BJ (cell line): Measurements from ENCODE around the gene IGFBP5. TPM values are rescaled to one million over a fixed set of nuclear protein-coding genes. Genes with fewer than 3 reads are reported as not detected.

Source experiments
- CTCF ChIA-PET: fragments of 350-600 bp; formaldehyde crosslinking; extraction: SDS; loops from one replicate; lab custom pipeline; 2021; ENCODE audit warnings: antibody characterized with exemption, inconsistent platforms; lab: Yijun Ruan, JAX
- POLR2A ChIA-PET: fragments of 300-600 bp; sonication (Branson Sonifier 250); formaldehyde crosslinking; extraction: SDS; loops from one replicate; lab custom pipeline; 2021; ENCODE audit warnings: antibody characterized with exemption; lab: Charles Lee
- DNase-seq: peaks from one replicate; pipeline ENCODE4 v3.0.0-alpha.2; 2011; ENCODE audit warnings: low read depth
- H3K27me3 ChIP-seq: 2 replicates; pipeline ENCODE4 v1.6.0; 2011; ENCODE audit warnings: low read length; ENCODE audit not compliant: control insufficient read depth, insufficient read depth
- H3K36me3 ChIP-seq: 2 replicates; pipeline ENCODE4 v1.5.1; 2011; ENCODE audit warnings: low read length; ENCODE audit not compliant: control insufficient read depth, insufficient read depth
- H3K4me3 ChIP-seq: 2 replicates; pipeline ENCODE4 v1.5.1; 2011; ENCODE audit warnings: low read depth, mild to moderate bottlenecking, control low read depth, low read length
- CTCF ChIP-seq: IDR thresholded peaks from 2 replicates; pipeline ENCODE4 v1.5.1; 2011; ENCODE audit warnings: low read depth, mild to moderate bottlenecking, control low read depth, inconsistent platforms, low read length, moderate library complexity; ENCODE audit not compliant: insufficient read depth
- polyA plus RNA-seq: library from polyadenylated mRNA; depleted of rRNA; stranded (reverse); fragments of >200 nt; gene quantifications from 2 replicates; pipeline ENCODE4 v1.2.3, GENCODE V29; 2011

Gene IGFBP5
- polyA plus RNA-seq, 1 experiment: 1,060 TPM

GRCh38 chr2:216673609-216674008 is 21.7 kb downstream of the IGFBP5 start:
- ChIA-PET POLR2A (no interaction called here), CTCF (interaction anchor here (0.7 to 3.1 kb wide), 4 partner anchors 8 to 158 kb away, joined by 3 to 9 read pairs (median 4); no protein-coding TSS in a partner anchor)
- no peak for DNase-seq
- no peak overlapping the region for H3K4me3 ChIP-seq
- H3K36me3 ChIP-seq: peaks cover 31% of the 10 kb centered on the region
- no peak for TF ChIP-seq CTCF
- no peaks in the 10 kb centered on the region; the same call in 1 of the 2 replicates for H3K27me3 ChIP-seq

- no peak overlapping the region for H3K4me3 ChIP-seq
- no peaks in the 10 kb centered on the region; the same call in 1 of the 2 replicates for H3K27me3 ChIP-seq
- H3K36me3 ChIP-seq: peaks cover 25% of the 10 kb centered on the region
- ChIA-PET CTCF (interaction anchor here (3.1 kb wide), 1 partner anchor 157 kb away, joined by 9 read pairs; no protein-coding TSS in a partner anchor), POLR2A (no interaction called here)
- TF ChIP-seq CTCF: no peak
- DNase-seq: no peak
Measured at GRCh38 chr2:216673021-216673420, 22.3 kb downstream of the IGFBP5 start.

DNA sequence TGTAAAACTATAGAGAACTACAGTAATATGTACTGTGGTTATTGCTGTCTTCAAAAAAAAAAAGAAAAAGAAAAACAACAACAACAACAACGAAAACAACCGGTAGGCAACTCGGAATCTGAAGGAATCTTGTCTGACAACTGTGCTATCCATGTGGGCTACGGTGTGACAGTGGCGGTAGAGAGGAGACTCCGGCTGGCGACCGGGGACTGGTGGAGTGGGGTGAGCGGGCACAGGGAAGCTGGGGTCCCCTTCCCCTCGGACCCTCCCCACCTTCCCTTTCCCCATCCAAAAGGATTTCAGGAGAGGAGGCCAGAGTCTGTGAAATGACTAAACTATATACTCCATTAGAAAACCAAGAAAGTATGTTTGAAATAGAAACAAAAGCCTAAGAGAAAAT is 22.9 kb downstream of the IGFBP5 start:
- ChIA-PET CTCF (interaction anchor here (23.2 kb wide), 1 partner anchor 151 kb away, joined by 531 read pairs; no protein-coding TSS in a partner anchor), POLR2A (no interaction called here)
- H3K36me3 ChIP-seq: peaks cover 21% of the 10 kb centered on the region
- H3K27me3 ChIP-seq: no peaks in the 10 kb centered on the region; the same call in 1 of the 2 replicates
- no peak for DNase-seq
- no peak overlapping the region for H3K4me3 ChIP-seq
- TF ChIP-seq CTCF: no peak

- peaks cover 19% of the 10 kb centered on the region for H3K36me3 ChIP-seq
- H3K27me3 ChIP-seq: no peaks in the 10 kb centered on the region; the same call in 1 of the 2 replicates
- CTCF ChIA-PET: interaction anchor here (23.2 kb wide), 1 partner anchor 150 kb away, joined by 531 read pairs; no protein-coding TSS in a partner anchor
- DNase-seq: no peak
- no peak for TF ChIP-seq CTCF
- POLR2A ChIA-PET: interaction anchor here (0.6 kb wide), 1 partner anchor 12 kb away, joined by 6 read pairs; no protein-coding TSS in a partner anchor
- no peak overlapping the region for H3K4me3 ChIP-seq
Measured at GRCh38 chr2:216671791-216672343, 23.5 kb downstream of the IGFBP5 start.

DNA sequence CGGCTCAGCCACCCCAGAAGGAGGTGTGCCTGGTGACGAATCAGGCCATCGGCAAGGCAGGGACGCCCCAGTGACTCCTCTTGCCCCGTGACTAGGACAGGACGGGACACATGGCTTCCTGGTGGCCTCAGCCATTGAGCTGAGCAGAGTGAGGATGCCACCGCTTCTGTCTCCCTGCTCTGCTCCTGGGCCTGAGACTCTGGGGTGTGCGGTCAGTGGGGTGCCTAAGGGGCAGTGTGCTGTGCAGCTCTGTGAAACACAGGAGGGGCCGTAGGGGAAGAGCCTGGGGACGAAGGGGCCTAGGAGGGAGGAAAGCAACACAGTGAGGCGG is 24.3 kb downstream of the IGFBP5 start:
- Histone ChIP-seq H3K27me3 (no peaks in the 10 kb centered on the region; the same call in 1 of the 2 replicates), H3K36me3 (peaks cover 14% of the 10 kb centered on the region), H3K4me3 (no peak overlapping the region)
- DNase-seq: no peak
- ChIA-PET POLR2A (no interaction called here), CTCF (interaction anchor here (23.2 kb wide), 1 partner anchor 149 kb away, joined by 531 read pairs; no protein-coding TSS in a partner anchor)
- no peak for TF ChIP-seq CTCF
